NK-92 (cell line): Measurements from ENCODE around the gene IGHMBP2.
"Not testable (repeated sequence)": the region's sequence is repeated elsewhere in the genome, so short reads cannot be mapped to it uniquely, and the experiment has no call there.

Experiments used
- DNase-seq: peaks from one replicate; lab custom pipeline; 2025; ENCODE audit not compliant: unreplicated experiment; lab: John Stamatoyannopoulos, UW

IGHMBP2 gene

GRCh38 chr11:68959465-68960293, 56.0 kb downstream of the IGHMBP2 start:
- DNase-seq: no peak

- no peak for DNase-seq
Observed at GRCh38 chr11:68960294-68961071, 56.8 kb downstream of the IGHMBP2 start.

GRCh38 chr11:68961245-68961644, 57.6 kb downstream of the IGHMBP2 start:
- DNase-seq: no peak

GRCh38 chr11:68962527-68963250, 59.0 kb downstream of the IGHMBP2 start:
- DNase-seq: no peak

- DNase-seq: no peak
Observed at GRCh38 chr11:68963779-68964178, 60.1 kb downstream of the IGHMBP2 start.

GRCh38 chr11:68965901-68966853, 62.5 kb downstream of the IGHMBP2 start:
- no peak for DNase-seq

GRCh38 chr11:68966894-68967780, 63.4 kb downstream of the IGHMBP2 start:
- DNase-seq: no peak

GRCh38 chr11:68968306-68969250, 64.9 kb downstream of the IGHMBP2 start:
- DNase-seq: no peak

- no peak for DNase-seq
Observed at GRCh38 chr11:68969386-68969785, 65.7 kb downstream of the IGHMBP2 start.

- no peak for DNase-seq
Observed at GRCh38 chr11:68970921-68971636, 67.4 kb downstream of the IGHMBP2 start.

GRCh38 chr11:68973219-68973618, 69.5 kb downstream of the IGHMBP2 start:
- no peak for DNase-seq

GRCh38 chr11:68973706-68974105, 70.0 kb downstream of the IGHMBP2 start:
- not testable (repeated sequence) for DNase-seq

- DNase-seq: no peak
Observed at GRCh38 chr11:68974421-68975194, 70.9 kb downstream of the IGHMBP2 start.

- no peak for DNase-seq
Observed at GRCh38 chr11:68976095-68976494, 72.4 kb downstream of the IGHMBP2 start.

- no peak for DNase-seq
Observed at GRCh38 chr11:68976563-68976962, 72.9 kb downstream of the IGHMBP2 start.

GRCh38 chr11:68977781-68978625, 74.3 kb downstream of the IGHMBP2 start:
- no peak for DNase-seq
